NCI-H510A treated with DMSO at 0.1 percent for 48 hours (cell line): Measurements from ENCODE around the gene KIF1B.

Source experiments
- DNase-seq: peaks from one replicate; lab custom pipeline; 2025; lab: John Stamatoyannopoulos, UW

KIF1B gene

DNA sequence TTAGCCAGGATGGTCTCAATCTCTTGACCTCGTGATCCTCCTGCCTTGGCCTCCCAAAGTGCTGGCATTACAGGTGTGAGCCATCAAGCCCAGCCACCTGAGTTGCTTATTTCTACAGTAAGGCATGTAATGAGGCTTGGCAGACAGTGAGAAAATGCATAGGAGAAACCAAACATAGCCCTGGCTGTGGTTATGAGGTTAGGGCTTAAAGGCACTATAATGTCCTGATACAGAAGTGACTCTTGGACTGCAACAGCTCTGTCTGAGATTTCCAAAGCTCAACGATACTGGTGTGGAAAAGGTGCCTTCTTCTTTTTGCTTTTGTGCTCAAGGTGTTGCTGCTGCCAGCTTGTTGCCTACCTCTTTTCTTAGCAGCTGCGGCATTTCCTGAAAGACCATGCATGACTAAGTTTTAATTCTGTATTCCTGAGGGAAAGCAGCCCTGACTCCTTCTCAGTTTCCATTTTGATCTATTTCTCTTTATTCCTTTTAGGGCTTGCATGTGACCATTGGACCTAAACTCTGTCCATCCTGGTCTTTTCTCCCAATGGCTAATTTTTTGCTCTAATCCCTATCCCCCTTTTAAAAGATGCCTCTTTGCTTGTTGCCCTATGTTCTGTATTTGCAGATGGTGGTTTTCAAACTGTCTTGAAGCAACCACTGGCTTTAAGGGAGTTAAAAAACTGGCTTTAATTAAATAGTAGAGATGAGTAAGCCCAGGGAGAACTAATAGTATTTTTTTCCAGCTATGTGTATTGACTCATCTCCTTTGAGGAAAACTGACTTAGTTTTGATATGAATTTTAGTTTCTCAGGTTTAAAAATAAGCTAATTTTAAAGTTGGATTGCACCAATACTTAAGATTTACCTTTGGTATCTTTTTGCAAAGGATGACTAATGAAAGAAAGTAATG, 70.3 kb downstream of the KIF1B start:
- no peak for DNase-seq

DNA sequence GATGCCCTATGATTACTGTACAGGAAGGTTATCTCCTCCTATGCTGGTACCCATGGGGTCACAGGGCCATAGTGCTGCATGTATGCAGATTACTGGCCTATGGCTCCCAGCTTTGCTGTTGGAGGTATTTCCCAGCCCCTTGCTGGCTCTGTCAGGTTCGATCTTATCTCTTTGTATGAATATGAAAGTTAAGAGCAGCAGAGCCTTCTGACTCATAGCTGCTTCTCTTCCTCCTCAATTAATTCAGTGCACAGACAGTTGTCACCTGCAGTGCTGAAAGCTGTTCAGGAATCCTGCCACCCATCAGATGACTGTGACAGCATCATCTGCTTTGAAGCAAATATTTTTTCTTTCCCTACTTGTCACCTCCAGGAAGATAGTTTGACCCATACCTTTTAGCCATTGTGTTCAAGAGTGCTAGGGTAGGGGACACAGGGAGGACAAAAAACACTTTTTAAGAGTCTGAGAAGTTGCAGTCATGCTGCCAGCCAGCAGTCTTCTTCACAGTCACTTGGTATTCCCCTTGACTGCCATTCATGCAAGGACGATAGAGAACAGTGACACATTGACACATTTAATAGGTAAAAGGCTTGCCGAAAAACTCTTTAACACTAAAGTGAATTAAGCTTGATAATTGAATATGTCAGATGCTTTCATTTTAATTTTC, 73.1 kb downstream of the KIF1B start:
- DNase-seq, result no peak

- DNase-seq, result no peak
Observed at GRCh38 chr1:10286244-10286643, 75.9 kb downstream of the KIF1B start.

GRCh38 chr1:10287023-10287645, 76.8 kb downstream of the KIF1B start:
- DNase-seq, result no peak

DNA sequence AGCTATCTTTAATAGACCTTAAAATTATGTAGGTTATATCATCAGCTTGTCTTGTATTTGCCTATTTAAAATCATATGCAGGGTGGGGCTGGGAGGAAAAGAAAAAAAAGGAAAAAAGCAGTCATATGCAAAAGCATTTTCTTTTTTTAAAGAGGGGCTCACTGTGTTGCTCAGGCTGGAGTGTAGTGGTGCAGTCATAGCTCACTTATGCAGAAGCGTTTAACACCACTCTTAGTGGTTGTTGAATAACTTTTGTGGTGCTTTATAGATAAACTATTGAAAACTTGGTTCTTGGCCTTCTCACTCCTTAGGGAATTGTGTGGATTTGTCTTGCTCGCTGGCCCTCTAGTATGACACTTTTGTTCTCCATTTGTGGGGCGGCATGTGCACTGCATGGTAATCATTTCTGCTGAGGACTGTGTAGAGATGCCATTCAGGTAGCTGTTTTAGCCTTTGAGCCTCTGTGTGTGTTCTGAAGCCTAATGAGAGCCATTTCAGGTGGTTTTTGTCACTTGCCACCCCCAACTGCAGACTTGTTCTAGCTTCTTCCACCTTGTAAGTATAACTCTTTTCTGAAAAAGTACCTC, 77.8 kb downstream of the KIF1B start:
- no peak for DNase-seq

DNA sequence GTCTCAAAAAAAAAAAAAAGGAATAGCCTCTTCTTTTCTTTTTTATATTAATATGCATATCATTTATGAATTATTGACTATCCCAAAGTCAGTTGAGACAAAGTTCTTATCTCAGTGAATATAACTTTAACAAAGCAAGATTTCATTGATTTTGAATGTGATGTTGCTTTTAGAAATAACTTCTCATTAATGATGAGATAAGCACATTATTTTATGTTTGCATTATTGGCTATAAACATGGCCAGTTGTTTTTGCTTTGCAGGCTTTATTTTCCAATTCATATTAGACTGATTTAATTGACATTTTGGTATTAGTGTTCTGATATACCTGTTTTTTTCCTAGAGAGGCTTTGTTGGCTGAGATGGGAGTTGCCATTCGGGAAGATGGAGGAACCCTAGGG, 81.3 kb downstream of the KIF1B start:
- no peak for DNase-seq

DNA sequence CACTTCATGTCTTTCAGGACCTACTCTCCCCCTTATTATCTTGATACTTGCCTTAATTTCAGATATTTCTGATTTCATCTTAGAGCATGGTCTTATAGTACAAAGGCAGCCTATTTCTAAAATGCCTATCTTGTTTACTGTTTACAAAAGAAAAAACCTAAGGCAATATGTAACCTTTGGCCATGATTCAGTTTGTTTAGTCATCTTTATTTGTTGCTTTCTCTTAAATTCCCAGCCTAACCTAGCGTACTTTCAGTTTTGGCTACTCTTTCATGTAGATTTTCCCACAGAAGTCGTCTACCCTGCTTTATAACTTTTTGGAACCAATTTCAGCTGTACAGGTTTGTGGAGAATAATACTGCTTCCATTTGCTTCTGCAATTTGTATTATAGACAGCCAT, 81.8 kb downstream of the KIF1B start:
- DNase-seq, result no peak

DNA sequence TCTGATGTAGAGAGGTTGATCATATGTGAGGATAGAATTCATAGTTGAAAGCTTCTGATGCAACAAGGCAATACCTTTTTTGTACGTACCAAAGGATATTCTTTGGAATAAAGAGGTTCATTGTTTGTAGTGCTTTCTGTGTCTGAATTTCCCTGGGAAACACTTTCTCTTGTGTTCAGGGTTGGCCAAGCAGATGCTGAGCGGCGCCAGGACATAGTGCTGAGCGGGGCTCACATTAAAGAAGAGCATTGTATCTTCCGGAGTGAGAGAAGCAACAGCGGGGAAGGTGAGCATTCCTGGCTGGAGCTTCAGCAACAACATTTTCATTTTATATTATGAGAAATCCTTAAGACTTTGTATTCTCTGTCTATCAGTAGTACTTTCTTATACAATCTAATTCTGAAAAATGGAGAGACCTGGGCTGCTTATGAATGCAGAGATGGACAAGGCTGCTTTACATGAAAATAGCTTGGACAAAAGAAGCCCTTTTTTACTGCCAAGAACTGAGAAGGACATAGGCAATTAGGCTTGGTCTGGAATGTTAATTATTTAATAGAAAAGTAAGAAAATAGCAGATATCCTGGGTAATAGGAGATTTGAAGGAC, 85.2 kb downstream of the KIF1B start:
- no peak for DNase-seq

- no peak for DNase-seq
Observed at GRCh38 chr1:10299151-10299550, 88.8 kb downstream of the KIF1B start.

GRCh38 chr1:10302416-10302815, 92.0 kb downstream of the KIF1B start:
- no peak for DNase-seq

DNA sequence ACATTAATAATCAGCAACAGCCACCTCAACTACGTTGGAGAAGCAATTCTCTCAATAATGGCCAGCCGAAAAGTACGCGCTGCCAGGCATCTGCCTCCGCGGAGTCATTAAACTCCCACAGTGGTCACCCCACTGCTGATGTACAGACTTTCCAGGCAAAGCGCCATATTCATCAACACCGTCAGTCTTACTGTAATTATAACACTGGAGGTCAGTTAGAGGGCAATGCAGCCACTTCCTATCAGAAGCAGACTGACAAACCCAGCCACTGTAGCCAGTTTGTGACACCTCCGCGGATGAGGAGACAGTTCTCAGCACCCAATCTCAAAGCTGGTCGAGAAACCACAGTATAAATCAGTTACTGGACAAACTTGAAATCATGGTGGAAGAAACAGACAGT, 93.9 kb downstream of the KIF1B start:
- no peak for DNase-seq

GRCh38 chr1:10306435-10306834, 96.1 kb downstream of the KIF1B start:
- no peak for DNase-seq

DNA sequence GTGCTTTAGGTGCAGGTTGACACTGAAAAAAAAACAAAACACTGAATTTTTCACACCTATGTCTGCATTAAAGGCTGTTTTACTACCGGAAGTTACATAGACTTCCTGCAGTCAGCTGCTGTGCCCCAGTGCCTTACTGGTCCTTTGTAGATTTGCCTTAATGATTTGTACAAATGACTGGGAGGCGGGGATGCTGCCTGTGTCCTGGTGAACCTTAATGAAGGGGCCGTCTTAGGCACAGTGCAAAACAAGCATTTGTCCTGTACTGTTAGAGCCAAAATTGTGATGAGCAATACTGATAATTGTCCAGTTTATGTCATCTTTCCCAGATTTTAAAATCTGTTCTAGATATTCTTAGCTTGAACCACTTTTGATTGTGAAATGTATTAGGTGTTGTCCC, 97.6 kb downstream of the KIF1B start:
- DNase-seq, result no peak

DNA sequence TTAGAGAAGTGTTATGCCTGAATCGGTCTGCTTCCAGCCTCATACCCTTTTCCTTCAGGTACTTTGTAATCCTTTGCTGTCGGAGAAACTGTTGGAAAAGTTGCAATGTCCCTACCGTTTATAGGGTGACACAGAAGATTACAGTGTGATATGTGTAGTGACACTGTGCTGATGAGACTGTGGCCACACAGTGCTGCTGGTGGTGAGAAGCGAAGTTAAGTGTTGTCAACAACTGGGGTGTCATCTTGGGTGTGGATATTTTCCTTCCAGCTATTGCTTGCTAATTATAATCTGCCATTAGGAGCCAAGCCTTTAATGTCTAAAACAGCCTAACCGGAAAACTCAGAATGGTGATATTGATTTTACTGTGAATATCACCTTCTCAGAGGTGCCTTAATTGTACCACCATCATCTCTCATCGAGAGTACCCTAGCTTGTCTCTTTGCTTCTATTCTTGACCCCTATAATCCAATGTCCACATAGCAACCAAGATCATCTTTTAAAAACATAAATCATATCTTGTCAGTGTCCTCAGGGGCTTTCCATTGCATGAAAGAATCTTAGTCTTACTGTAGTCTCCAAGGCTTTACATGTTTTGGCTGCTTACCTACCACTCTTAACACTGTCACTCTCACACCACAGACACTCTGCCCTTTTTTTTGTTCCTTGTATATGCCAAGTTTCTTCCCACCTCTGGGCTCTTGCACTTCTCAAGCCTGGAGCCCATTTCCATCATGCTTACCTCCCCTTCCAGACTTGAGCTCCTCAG, 99.1 kb downstream of the KIF1B start:
- DNase-seq, result no peak

- DNase-seq, result no peak
Observed at GRCh38 chr1:10316752-10317151, 106.4 kb downstream of the KIF1B start.

GRCh38 chr1:10319750-10320149, 109.4 kb downstream of the KIF1B start:
- peak; percentile 65 for DNase-seq

GRCh38 chr1:10320336-10320735, 110.0 kb downstream of the KIF1B start:
- DNase-seq, result no peak

DNA sequence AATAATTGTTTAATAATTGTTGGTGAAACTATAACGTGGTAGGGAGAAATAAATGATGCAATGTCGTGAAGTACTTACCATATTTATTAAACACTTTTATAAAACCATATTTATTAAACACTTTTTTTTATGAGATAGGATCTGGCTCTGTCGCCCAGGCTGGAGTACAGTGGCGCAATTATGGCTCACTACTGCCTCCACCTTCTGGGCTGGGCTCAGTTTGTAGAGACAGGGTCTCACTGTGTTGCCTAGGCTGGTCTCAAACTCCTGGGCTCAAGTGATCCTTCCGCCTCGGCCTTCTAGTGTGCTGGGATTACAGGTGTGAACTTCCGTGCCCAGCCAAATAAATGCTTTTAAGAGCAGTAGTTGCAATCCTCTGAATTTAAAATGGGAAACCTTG, 112.5 kb downstream of the KIF1B start:
- DNase-seq, result no peak

- no peak for DNase-seq
Observed at GRCh38 chr1:10324627-10325026, 114.3 kb downstream of the KIF1B start.

DNA sequence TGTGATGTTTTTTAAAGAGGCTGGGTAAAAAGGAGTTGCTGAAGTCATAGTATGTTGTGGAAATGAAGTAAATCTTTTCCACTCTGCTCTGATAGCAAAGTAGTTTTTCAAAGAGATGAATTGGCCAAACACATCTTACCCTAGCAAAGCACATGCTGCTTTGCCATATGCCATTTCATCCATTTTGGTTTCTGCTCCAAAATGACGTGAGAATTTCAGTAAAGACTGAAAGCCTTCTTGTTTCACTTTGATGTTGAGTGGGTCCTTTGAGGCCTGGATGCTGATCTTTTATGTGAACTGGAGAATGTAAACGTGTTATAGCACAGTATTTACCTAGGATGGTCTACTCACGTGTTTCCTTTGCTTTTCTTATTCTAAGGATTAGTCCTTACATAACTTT, 115.2 kb downstream of the KIF1B start:
- DNase-seq, result no peak

- DNase-seq, result no peak
Observed at GRCh38 chr1:10326251-10326650, 115.9 kb downstream of the KIF1B start.
